Prostate gland (tissue), 2 donors: ENCODE results near the gene TSHZ2.

ENCODE experiments used
- POLR2A ChIP-seq: fragments of 450-650 bp; IDR thresholded peaks from one replicate; pipeline ENCODE4 v1.6.1; 2016; ENCODE audit warnings: antibody characterized with exemption, mild to moderate bottlenecking
- POLR2AphosphoS5 ChIP-seq: sonication (generic); formaldehyde crosslinking; IDR thresholded peaks from one replicate; pipeline ENCODE4 v1.6.1; 2017; ENCODE audit warnings: antibody characterized with exemption
- TF ChIP-seq, protein P1 (sequence below), 4 experiments: fragments of 200-600 bp in 2 of 4; fragments of 450-650 bp in 2 of 4; sonication (generic) in 2 of 4; IDR thresholded peaks; 1 replicate in 3 of 4; 2 replicates in 1 of 4; pipeline ENCODE4 v1.5.1; 2016 to 2019; ENCODE audit warnings: antibody characterized with exemption in 4 of 4, mild to moderate bottlenecking in 2 of 4, moderate library complexity in 2 of 4

DNA sequence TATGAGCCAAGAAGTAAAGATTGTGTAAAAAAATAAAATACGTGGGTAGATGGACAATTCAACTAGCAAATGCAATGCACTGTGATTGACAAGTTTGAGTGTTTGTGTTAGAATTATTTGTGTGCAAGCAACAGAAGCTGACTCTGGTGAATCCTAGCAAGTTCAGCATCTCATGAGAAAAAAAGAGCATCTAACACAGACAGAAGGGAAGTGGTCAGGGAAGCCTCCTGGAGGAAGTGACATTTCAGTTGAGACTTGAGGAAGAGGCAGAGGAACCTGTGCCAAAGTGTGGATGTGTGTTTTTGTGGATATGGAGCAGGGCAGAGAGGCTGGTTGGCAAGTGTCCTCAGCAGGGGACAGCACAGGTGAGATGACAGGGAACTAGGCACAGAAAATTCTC lies 372.7 kb downstream of the TSHZ2 start:
- TF ChIP-seq, protein P1, sequence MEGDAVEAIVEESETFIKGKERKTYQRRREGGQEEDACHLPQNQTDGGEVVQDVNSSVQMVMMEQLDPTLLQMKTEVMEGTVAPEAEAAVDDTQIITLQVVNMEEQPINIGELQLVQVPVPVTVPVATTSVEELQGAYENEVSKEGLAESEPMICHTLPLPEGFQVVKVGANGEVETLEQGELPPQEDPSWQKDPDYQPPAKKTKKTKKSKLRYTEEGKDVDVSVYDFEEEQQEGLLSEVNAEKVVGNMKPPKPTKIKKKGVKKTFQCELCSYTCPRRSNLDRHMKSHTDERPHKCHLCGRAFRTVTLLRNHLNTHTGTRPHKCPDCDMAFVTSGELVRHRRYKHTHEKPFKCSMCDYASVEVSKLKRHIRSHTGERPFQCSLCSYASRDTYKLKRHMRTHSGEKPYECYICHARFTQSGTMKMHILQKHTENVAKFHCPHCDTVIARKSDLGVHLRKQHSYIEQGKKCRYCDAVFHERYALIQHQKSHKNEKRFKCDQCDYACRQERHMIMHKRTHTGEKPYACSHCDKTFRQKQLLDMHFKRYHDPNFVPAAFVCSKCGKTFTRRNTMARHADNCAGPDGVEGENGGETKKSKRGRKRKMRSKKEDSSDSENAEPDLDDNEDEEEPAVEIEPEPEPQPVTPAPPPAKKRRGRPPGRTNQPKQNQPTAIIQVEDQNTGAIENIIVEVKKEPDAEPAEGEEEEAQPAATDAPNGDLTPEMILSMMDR (IDR thresholded peaks at IDR 0.05): no peak
- TF ChIP-seq POLR2A (no peak), POLR2AphosphoS5 (no peak)
